HG03342 (cell line): ENCODE measurements around the gene RNF175.

ENCODE experiments used
- ATAC-seq: cut with Tn5 transposase; IDR thresholded peaks from one replicate; pipeline ENCODE4 v1.9.1; 2021; ENCODE audit warnings: mild to moderate bottlenecking, moderate library complexity; ENCODE audit not compliant: unreplicated experiment

The RNF175 gene

DNA sequence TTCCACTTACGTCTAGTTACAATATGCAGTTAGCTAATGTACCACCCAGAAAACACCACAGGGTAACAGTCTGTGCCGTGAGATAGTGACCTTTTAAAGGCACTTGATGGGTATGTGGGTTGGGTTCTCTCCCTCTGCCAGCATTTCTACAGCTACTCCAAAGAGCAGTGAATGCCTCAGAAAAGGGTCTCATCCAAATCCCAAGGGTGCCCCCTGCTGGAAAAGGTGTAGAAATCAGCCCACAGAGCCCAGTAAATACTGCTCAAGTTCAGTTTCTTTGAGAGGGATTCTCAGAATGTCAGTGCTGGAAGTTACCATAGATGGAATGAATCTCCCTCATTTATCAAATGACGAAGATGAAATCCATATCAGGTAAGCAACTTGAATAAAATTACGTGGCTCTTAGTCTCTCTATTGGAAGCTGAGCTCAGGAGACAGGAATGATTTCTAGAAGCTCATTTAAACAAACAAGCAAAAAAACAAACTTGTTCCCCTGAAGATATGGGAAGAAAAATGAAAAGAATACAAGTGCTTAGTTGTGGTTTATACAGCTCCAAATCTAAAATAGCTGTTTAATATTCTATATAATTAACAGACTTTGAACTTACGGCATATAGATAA lies 9.5 kb downstream of the RNF175 start:
- ATAC-seq = peak; percentile 86

DNA sequence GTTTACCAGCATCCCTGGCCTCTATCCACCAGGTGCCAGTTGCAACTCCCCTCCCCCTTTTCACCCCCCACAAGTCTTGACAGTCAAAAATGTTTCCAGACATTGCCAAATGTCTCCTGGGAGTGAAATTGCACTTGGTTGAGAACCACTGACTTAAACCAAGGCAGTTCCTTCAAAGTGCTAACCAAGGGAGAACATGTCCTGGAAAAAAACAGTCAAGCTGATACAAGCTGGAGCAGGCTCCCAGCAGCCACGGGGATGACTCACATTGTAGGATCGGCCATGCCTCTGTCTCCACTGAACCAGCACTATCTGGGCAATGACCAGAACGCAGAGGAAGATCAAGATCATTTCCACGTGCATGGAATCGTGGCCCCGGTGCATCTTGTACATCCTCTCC lies 11.4 kb downstream of the RNF175 start:
- no peak for ATAC-seq

DNA sequence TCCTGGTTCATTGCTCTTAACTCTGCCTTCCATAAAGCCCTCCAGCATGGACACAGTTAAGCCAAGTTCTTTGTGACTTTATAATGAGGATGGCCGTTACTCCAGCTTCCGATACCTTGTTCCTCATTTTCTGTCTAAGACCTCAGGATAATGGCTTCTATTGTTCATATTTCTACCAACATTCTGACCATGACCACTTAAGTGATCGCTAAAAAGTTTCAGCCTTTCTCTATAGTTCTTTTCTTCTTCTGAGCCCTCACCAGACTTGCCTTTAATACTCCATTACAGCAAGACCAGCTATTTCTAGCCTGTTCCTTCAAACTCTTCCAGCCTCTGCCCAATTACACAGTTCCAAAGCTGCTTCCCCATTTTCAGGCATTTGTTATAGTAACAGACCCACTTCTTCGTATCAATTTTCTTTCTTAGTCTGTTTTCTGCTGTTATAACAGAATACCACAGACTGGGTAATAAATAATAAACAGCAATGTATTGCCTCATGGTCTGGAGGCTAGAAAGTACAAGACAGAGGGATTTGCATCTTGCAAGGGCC lies 12.3 kb downstream of the RNF175 start:
- ATAC-seq = no peak

DNA sequence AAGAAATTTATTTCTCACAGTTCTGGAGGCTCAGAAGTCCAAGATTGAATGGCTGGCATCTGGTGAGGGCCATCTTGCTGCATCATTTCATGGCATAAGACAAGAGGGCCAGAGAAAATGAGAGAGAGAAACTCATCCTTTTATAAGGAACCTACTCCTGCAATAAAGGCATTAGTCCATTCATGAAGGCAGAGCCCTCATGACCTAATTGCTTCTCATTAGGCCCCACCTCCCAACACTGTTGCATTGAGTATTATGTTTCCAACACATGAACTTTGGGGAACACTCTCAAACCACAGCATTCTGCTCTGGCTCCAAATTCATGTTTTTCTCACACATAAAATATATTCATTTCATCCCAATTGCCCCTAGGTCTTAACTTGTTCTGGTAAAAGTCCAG lies 14.2 kb downstream of the RNF175 start:
- ATAC-seq = no peak

DNA sequence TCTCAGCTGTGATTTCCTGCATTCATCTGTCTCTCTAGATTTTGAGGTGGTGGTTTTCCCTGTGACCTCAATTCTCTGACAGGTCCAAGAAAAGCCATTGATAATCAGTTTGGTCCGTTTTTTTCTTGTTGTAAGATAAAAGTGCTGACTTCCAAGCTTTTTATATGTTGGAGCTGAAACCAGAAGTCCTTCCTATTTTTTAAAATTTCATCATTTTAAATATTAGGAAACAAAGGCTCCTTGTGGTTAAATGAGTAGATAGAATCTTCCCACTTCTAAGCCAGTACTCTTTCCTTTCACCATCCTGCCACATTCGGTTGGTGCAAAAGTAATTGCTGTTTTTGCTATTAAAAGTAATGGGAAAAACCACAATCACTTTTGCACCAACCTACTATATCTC lies 18.3 kb downstream of the RNF175 start:
- ATAC-seq = no peak

DNA sequence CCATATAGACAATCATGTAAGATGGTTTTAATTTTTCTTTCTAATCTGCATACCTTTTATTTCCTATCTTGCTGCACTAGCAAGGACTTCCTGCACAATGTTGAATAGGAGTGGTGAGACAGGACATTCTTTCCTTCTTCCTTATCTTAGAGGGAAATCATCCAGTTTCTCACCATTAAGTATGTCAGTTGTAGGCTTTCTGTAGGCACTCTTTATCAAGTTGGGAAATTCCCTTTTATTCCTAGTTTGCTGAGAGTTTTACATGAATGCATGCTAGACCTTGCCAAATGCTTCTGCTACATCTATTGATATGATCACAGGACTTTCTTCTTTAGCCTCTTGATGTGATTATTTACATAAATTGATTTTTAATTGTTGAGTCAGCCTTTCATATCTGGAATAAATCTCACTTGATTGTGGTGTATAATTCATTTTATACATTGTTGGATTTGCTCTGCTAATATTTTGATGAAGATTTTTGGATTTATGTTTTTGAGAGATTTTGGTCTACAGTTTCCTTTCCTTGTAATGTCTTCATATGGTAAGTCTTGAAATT lies 23.8 kb downstream of the RNF175 start:
- ATAC-seq = no peak

DNA sequence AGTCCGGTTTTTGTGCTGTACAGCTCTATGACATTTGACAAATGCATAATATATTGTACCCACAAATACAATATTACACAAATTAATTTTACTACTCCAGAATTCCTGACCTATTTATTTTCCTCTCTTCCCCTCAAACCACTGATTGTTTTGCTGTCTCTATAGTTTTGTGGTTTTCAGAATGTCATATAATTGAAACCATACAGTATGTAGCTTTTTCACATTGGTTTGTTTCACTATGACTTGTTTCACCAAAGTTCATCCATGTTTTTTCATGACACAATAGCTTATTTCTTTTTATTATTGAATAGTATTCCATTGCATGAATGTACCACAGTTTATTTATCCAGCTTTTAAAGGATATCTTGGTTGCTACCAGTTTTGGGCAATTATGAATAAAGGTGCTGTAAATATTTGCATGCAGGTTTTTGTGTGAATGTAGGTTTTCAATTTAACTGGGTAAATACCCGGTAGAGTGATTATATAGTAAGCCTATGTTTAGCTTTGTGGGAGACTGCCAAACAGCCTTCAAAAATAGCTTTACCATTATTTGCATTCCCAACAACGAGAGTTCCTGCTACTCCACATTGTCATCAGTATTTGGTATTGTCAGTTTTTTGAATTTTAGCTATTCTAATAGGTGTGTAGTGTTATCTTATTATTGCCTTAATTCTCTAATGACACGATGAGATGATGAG lies 25.9 kb downstream of the RNF175 start:
- ATAC-seq = peak; percentile 61

DNA sequence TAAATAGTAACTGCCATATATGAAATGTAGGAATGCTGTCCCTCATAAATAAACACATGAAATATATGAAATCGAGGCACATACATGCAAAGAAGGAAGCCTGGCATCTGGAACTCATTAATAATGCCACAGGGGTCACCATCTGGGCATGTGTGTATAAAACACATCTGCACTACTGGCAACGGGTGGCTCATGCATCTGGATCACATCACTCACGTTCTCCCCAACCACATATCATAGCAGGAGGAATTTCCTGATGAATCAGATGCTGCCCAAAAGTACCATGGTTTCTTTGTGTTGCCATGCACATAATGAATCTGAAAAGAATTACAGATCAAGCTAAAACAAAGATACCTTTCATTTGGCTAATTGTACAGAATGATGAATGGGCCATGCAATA lies 28.6 kb downstream of the RNF175 start:
- no peak for ATAC-seq

DNA sequence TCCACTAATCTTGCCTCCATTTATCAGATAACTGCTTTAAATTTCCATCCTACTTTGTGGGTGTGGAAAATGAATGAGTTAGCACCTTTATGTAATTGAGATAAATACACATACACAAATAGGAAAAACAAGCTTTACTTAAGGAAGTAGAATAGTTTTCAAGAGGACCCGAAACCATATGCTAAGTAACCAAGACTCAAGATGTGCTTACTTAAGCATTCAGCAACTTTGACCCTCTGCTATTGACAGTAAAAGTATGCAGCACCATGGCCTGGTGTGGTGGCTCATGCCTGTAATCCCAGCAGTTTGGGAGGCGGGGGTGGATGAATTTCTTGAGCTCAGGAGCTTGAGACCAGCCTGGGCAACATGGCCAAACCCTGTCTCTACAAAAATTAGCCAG lies 29.9 kb downstream of the RNF175 start:
- ATAC-seq = no peak

DNA sequence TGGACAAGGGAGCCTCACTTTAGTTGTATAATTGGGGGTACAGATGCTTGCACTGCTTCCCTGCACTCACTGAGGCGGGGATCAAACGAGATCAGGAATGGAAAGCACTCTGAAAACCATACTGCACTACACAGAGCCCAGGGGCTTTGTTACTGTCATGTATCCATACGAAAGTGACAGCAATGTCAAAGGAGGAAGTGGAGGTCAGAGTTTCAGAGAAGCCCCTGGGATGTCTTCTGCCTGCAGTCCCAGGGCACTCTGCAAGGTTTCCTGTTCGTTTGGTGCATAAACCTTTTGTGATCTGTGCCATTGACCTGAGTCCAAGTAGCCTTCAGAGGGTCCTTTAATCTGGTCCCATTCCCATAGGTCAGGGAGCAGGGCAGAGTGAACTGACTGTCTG lies 31.2 kb downstream of the RNF175 start:
- peak; percentile 80 for ATAC-seq

DNA sequence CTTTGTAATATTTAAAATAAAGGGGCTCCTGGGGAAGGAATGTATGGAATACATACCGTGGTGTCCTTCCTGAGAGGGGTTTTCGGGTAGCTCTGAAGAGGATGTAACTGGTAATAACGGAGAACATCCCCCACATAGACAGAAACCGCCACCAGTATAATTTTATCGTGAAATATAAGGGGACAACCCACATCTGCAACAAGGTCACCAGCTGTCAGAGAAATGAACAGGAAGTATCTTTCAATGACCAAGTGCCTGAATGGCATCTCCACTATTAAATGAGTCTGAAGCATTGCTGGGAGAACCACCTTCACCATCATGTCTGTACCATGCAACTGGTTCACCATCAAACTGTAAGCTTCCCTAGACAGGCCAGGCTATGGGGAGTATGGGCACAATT lies 31.7 kb downstream of the RNF175 start:
- ATAC-seq = peak; percentile 36

DNA sequence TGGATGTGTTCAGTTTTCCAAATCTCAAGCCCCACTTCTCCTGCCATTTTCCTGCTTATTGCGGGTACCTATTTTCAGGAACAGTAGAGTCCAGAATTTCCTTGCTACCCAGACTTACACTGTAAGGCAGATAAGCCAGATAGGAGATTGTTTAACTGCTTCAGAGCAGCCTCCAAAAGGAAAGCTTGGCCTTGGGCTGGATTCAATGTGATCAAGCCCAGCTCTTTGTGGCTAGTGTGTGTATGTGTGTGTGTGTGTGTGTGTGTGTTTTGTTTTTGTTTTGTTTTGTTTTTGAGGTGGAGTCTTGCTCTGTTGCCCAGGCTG lies 34.0 kb downstream of the RNF175 start:
- ATAC-seq = no peak

DNA sequence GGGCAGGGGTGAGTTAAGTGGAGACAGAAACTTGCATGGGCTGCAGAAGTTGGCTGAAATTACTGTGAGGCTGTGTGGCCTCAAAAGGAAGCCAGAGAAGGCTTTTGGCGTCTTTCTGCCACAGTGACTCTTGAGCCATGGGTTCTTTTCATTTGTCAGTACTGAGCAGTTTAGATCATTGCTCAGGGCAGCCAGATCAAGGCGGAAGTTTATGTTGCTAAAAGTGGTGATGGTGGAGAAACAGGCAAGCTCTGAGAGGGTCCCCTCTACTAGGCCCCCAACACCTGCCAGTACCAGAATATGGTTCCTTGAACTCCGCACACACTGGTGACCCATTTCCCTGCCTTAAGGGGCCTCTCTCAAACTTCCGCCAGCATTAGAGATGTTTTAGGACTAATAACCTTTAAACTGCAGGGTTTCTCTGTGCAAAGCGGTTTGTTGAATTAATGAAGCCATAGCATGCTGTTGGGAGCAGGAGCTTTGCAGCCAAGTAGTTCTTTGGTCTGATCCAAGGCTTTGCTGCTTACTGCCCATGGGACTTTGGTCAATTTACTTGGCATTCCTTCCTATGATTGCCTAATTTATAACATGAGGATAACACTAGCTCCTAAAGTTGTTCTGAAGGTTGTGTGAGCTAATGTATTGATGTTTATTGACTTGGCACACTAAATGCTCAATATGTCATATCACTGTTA lies 34.5 kb downstream of the RNF175 start:
- no peak for ATAC-seq

DNA sequence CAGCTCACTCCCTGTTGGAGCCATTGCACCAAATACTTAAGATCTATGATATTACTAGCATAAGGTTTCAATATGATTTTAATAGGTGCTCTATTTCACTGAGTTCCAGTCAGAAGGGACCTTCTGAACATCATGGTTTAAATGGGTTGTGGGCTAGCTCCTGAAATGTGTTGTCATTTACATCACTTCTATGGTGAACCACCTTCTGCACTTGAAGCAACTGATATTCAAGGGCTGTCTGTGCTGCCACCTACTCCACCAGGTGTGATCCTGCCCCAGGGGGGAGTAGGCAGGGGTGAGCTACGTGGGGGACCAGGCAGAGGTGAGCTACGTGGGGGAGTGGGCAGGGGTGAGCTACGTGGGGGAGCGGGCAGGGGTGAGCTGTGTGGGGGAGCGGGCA lies 35.2 kb downstream of the RNF175 start:
- ATAC-seq = no peak

DNA sequence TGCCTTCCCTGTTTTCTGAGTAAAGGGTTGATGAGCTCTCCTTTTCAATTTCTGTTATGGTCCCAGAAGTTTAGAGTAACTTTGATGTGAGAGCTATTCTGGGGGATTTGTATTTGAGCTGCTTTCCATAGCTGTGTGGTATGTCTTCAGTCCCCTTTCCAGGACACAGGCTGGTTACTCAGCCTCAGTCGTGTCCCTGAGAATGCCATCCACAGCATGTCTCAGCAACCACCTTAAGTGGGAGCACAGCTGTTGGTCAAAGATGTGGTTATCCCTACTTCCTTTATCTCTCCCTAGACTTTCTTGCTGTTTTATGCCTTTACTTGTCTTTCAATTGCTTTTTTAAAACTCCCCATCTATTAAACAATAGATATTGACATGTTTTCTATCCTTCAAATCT lies 37.8 kb downstream of the RNF175 start:
- no peak for ATAC-seq

DNA sequence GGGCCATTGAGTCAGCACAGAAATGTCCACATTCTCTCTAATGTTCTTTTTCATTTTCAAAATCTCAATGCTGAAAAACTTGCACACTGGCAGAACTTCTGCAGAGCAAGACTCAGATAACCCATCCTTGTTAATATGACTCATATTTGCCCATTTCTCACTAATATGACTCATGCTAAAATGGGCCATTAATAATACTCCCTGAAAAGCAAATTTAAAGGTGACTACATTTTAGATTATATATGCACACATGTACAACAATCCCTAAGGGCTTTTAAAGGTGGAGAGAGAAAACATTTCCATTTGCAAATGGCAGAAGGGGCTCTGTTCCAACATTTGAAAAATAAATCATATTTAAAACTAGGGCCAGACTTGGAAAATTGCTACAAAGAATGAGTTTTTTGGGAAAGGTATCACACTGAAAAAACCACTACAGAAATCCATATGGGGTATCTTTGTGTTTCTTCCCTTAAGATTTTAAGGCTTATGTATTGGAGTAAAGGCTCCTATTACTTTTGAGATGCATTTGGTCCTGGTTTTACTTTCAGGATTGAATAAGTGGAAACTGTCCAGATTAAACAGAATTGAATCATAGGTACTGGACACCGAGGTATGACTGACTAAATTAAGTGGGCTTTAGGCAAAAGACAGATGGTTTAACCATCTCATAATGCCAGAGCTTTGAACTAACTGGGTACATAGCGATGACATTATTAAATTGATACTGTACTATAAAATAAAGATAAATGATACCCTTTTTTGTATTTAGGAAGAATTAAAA lies 45.8 kb downstream of the RNF175 start:
- ATAC-seq = no peak

DNA sequence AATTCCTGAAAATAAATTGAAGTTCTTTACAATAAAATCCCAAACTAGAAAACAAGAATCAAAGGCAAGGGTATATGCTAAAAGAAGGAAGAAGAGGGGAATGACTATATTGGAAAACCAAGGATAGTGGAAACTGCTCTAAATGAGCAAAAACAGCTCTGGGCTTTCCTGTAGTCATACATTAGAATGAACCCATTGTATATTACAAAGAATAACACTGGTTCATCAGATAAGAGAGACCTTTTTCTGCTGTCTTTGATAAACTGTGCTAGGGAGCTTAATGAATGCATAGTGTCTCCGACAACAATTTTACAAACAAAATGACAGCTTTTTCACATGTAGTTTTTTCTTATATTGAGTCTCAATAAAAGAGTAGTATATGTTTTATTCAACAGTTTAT lies 49.1 kb downstream of the RNF175 start:
- no peak for ATAC-seq

DNA sequence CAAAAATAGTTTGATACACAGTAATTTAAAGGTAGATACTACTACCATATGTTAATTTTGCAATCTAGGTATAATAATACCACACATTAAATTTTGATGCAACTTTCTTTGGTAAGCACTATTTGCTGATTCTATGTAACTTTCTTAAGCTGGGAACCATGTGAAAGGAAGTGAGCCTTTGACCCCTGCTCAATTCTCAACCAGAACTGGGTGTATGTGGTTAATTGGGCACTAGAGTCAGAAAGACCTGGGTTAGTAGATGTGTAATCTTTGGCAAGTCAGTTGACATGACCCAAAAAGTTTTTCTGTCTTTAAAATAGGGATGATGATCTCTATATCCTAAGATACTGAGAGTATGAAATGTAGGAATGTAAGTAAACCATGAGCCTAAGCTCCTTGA lies 53.3 kb downstream of the RNF175 start:
- ATAC-seq = peak; percentile 35

DNA sequence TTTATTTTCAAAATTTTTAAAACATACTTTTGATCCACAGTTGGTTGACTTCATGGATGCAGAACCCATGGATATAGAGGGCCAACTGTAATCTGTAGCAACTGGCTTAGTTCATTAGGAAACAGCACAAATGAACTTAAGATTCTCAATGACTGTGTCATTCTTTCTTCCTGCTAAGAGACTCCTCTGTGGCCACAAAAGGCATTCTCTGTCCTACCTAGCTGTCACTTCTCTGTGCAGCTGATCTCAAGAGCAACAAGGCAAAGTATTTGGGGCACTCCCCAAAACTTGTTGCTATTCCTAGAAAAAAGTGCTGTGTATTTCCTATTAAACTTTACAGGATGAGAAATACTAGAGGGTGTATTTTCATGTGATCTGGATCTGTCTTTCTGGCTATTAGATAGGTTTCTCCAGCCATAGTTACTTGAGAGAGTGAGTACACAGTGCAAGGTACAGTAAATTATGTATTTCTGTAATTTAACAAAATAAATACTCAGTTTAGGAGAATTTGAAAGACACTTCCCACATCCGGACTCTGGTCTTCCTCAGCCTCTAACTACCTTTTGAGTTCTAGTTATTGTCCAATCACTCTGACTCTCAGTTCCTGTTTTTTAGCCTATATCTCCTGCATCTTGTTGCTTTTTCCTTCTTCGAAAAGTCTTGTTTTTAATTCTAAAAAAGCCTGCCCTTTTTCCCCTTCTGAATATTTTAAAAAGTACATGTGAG lies 53.9 kb downstream of the RNF175 start:
- peak; percentile 86 for ATAC-seq

DNA sequence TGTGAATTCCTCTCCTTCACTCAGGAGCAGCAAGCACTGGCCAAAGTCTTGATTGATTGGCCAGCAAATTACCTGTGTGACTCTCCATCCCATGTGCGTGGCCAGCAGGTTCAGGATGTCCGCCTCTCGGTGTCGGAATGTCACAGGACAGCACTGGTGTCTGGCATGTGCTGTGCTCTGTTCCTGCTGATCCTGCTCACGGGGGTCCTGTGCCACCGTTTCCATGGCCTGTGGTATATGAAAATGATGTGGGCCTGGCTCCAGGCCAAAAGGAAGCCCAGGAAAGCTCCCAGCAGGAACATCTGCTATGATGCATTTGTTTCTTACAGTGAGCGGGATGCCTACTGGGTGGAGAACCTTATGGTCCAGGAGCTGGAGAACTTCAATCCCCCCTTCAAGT lies 55.3 kb downstream of the RNF175 start:
- ATAC-seq = no peak
